Endodermal cell (in vitro differentiated cells): ENCODE measurements around the gene OSCP1. TPM values are rescaled to one million over a fixed set of nuclear protein-coding genes. Genes with fewer than 3 reads are reported as not detected.
A peak's percentile ranks its signal among the peaks of the same experiment; 100 is the strongest.

Experiments
- DNase-seq: peaks from one replicate; pipeline ENCODE4 v3.0.0-alpha.2; 2017
- H3K27ac ChIP-seq: 2 replicates; pipeline ENCODE4 v1.5.1; 2013; ENCODE audit warnings: mild to moderate bottlenecking, low read depth, low read length, moderate library complexity
- H3K27me3 ChIP-seq: 2 replicates; pipeline ENCODE4 v1.6.1; 2013; ENCODE audit warnings: mild to moderate bottlenecking, low read length, moderate library complexity; ENCODE audit not compliant: insufficient read depth, control insufficient read depth, poor library complexity, severe bottlenecking
- H3K36me3 ChIP-seq: 2 replicates; pipeline ENCODE4 v1.7.0; 2013; ENCODE audit warnings: mild to moderate bottlenecking, low read length, moderate library complexity; ENCODE audit not compliant: control insufficient read depth, insufficient read depth
- H3K4me1 ChIP-seq: one replicate; pipeline ENCODE4 v1.7.0; 2013; ENCODE audit warnings: low read length; ENCODE audit not compliant: control insufficient read depth, insufficient read depth
- H3K4me3 ChIP-seq: 2 replicates; pipeline ENCODE4 v1.5.1; 2013; ENCODE audit warnings: mild to moderate bottlenecking, low read length, moderate library complexity
- H3K9ac ChIP-seq: 2 replicates; pipeline ENCODE4 v1.6.1; 2013; ENCODE audit warnings: mild to moderate bottlenecking, low read length, moderate library complexity; ENCODE audit not compliant: poor library complexity, severe bottlenecking; ENCODE audit errors: extremely low read depth
- H3K9me3 ChIP-seq: 2 replicates; pipeline ENCODE4 v1.6.1; 2013; ENCODE audit warnings: mild to moderate bottlenecking, low read length, moderate library complexity; ENCODE audit not compliant: control insufficient read depth
- H3K27ac Mint-ChIP-seq: 2 replicates; pipeline ENCODE4 v1.8.0; 2020; ENCODE audit warnings: mixed read lengths
- H3K27me3 Mint-ChIP-seq: 2 replicates; pipeline ENCODE4 v1.8.0; 2021; ENCODE audit warnings: mild to moderate bottlenecking, mixed read lengths; ENCODE audit not compliant: insufficient read depth
- H3K36me3 Mint-ChIP-seq: 2 replicates; pipeline ENCODE4 v1.8.0; 2020; ENCODE audit warnings: low read depth, mixed read lengths
- H3K4me1 Mint-ChIP-seq: 2 replicates; pipeline ENCODE4 v1.8.0; 2020; ENCODE audit warnings: mixed read lengths
- H3K4me3 Mint-ChIP-seq: 2 replicates; pipeline ENCODE4 v1.8.0; 2020; ENCODE audit warnings: mild to moderate bottlenecking, moderate library complexity, mixed read lengths
- H3K9me3 Mint-ChIP-seq: 2 replicates; pipeline ENCODE4 v1.8.0; 2020; ENCODE audit warnings: mild to moderate bottlenecking, mixed read lengths
- CTCF ChIP-seq: fragments of 200-600 bp; sonication (generic); conservative IDR thresholded peaks from 2 replicates; pipeline ENCODE4 v1.5.0; 2021; ENCODE audit warnings: antibody characterized with exemption, mild to moderate bottlenecking
- WGBS, 2 experiments: methylation state at CpG; one replicate each; pipeline versions ENCODE4 v1.1.5 to v1.1.7; 2013; ENCODE audit warnings: missing lambda C conversion rate in 2 of 2, mixed read lengths in 1 of 2; ENCODE audit not compliant: insufficient coverage in 1 of 2, insufficient read length in 1 of 2; 5-methylcytosine and 5-hydroxymethylcytosine counted together
- long read RNA-seq, 4 experiments: library from polyadenylated mRNA in 2 of 4; library from RNA in 1 of 4; library from capped mRNA in 1 of 4; stranded (forward) in 3 of 4; unstranded in 1 of 4; transcript quantifications; one replicate each; pipeline ENCODE4 v2.0.0, GENCODE V29; 2020 to 2021; ENCODE audit warnings: inconsistent platforms in 1 of 4
- polyA plus RNA-seq, 2 experiments: library from polyadenylated mRNA; stranded (reverse); fragments of 50-300 nt; gene quantifications; one replicate each; pipeline ENCODE4 v1.2.3, GENCODE V29; 2013
- total RNA-seq, 2 donors: library from RNA; stranded (reverse); fragmentation: NEBNext Ultra II Directional in 1 of 2; extraction: Animal tissue kit (Norgen Biotek cat#: 25700) in 1 of 2; gene quantifications; 2 replicates in 1 of 2; 3 replicates in 1 of 2; pipeline ENCODE4 v1.2.1, GENCODE V29; 2021

Gene OSCP1
- total RNA-seq = 10 to 100 TPM in 1 of 2 donors, 1 to 10 TPM in 1; 9.6 to 10.5 TPM
- 11.8 TPM for polyA plus RNA-seq (2013, experiment 1 of 2)
- polyA plus RNA-seq (2013, experiment 2 of 2) = 11.6 TPM
- long read RNA-seq, experiment 1, partial matches to known transcripts = 1 of 5 reads
- long read RNA-seq, experiment 1, other reads (novel, unspliced or antisense) = 0 of 5 reads
- long read RNA-seq, experiment 2, transcript OSCP1-201 (10 exons, 1,455 nt) = major isoform, 13 of 21 reads
- long read RNA-seq, experiment 2, partial matches to known transcripts = 2 of 21 reads
- long read RNA-seq, experiment 2, other reads (novel, unspliced or antisense) = 2 of 21 reads
- long read RNA-seq, experiment 3, transcript OSCP1-201 (10 exons, 1,455 nt) = major isoform, 21 of 31 reads
- long read RNA-seq, experiment 3, partial matches to known transcripts = 1 of 31 reads
- long read RNA-seq, experiment 3, other reads (novel, unspliced or antisense) = 7 of 31 reads
- long read RNA-seq, experiment 4, transcript OSCP1-202 (5 exons, 767 nt) = minor isoform, 8 of 46 reads
- long read RNA-seq, experiment 4, transcript OSCP1-201 (10 exons, 1,455 nt) = major isoform, 35 of 46 reads
- long read RNA-seq, experiment 4, partial matches to known transcripts = 2 of 46 reads
- long read RNA-seq, experiment 4, other reads (novel, unspliced or antisense) = 1 of 46 reads

GRCh38 chr1:36450270-36450918 lies at the start of gene OSCP1:
TSS of gene OSCP1 (minus strand) at chr1:36450451. CDS start at chr1:36450369, 82 bp downstream.
- Histone ChIP-seq H3K9me3 (no peaks in the 10 kb centered on the region), H3K27me3 (no peaks in the 10 kb centered on the region), H3K36me3 (peaks cover 16% of the 10 kb centered on the region), H3K9ac (peak within 1 kb of the TSS; percentile 71), H3K4me1 (no peaks in the 10 kb centered on the region), H3K27ac (peak within 1 kb of the TSS; percentile 75), H3K4me3 (peak within 1 kb of the TSS; percentile 79)
- Mint-ChIP-seq H3K36me3 (peaks cover 13% of the 10 kb centered on the region), H3K27me3 (no peaks in the 10 kb centered on the region), H3K27ac (peak within 1 kb of the TSS; percentile 93), H3K4me1 (peaks cover 7% of the 10 kb centered on the region), H3K4me3 (peak within 1 kb of the TSS; percentile 79), H3K9me3 (no peaks in the 10 kb centered on the region)
- TF ChIP-seq CTCF = no peak
- DNase-seq = peak; percentile 97
- 5 to 11% methylated on average over 26 to 48 of the region's 48 CpGs for WGBS, 2 experiments

GRCh38 chr1:36497207-36497606 lies 47.0 kb upstream of the OSCP1 start:
- Histone ChIP-seq H3K4me1 (no peaks in the 10 kb centered on the region), H3K9me3 (no peaks in the 10 kb centered on the region), H3K27me3 (peaks cover 6% of the 10 kb centered on the region), H3K9ac (no peak overlapping the region), H3K27ac (no peak overlapping the region), H3K4me3 (no peak overlapping the region), H3K36me3 (no peaks in the 10 kb centered on the region)
- Mint-ChIP-seq H3K27ac (no peak overlapping the region), H3K36me3 (no peaks in the 10 kb centered on the region), H3K27me3 (peaks cover 17% of the 10 kb centered on the region), H3K9me3 (no peaks in the 10 kb centered on the region), H3K4me1 (no peaks in the 10 kb centered on the region), H3K4me3 (no peak overlapping the region)
- TF ChIP-seq CTCF = no peak
- DNase-seq = no peak
- 89 to 100% methylated on average over 2 of the region's 2 CpGs for WGBS, 2 experiments

GRCh38 chr1:36494971-36495370 lies 44.7 kb upstream of the OSCP1 start:
- no peaks in the 10 kb centered on the region for H3K9me3 ChIP-seq

More at GRCh38 chr1:36494971-36495370, 44.7 kb upstream of the OSCP1 start:
- Histone ChIP-seq H3K36me3 (no peaks in the 10 kb centered on the region), H3K4me1 (no peaks in the 10 kb centered on the region), H3K27me3 (peaks cover 6% of the 10 kb centered on the region), H3K27ac (no peak overlapping the region), H3K4me3 (no peak overlapping the region), H3K9ac (no peak overlapping the region)
- 85 to 90% methylated on average over 3 to 5 of the region's 5 CpGs for WGBS, 2 experiments
- peak; percentile 4 for DNase-seq
- Mint-ChIP-seq H3K27ac (no peak overlapping the region), H3K4me1 (peaks cover 3% of the 10 kb centered on the region), H3K4me3 (no peak overlapping the region), H3K36me3 (no peaks in the 10 kb centered on the region), H3K9me3 (no peaks in the 10 kb centered on the region), H3K27me3 (peaks cover 23% of the 10 kb centered on the region)
- TF ChIP-seq CTCF = no peak
